OCI-LY3 (cell line): ENCODE data around the gene SLC10A6.

Source experiments
- H2AFZ ChIP-seq: fragments of 200-600, 300-600 bp; shearing (Covaris generic); 2 replicates; pipeline ENCODE4 v1.6.0; 2014; ENCODE audit warnings: antibody characterized with exemption, low read depth, low read length
- H3K27ac ChIP-seq: fragments of 200-600, 300-600 bp; sonication (generic); 2 replicates; pipeline ENCODE4 v1.5.1; 2014; ENCODE audit warnings: mild to moderate bottlenecking, low read length, moderate library complexity, mixed read lengths
- H3K27me3 ChIP-seq: fragments of 200-600, 300-600 bp; sonication (generic); 2 replicates; pipeline ENCODE4 v1.6.1; 2014; ENCODE audit warnings: low read depth, low read length, mixed read lengths
- H3K36me3 ChIP-seq: fragments of 200-600, 300-600 bp; sonication (generic); replicated peaks from 2 replicates; pipeline ENCODE3; 2014; ENCODE audit warnings: low read depth, low read length, mixed read lengths
- H3K4me1 ChIP-seq: fragments of 300-600, 200-600 bp; sonication (generic); 2 replicates; pipeline ENCODE4 v1.6.1; 2014; ENCODE audit warnings: low read length, mixed read lengths
- H3K4me2 ChIP-seq: fragments of 200-600, 300-600 bp; sonication (generic); 2 replicates; pipeline ENCODE4 v1.6.1; 2014; ENCODE audit warnings: low read length, mixed read lengths
- H3K4me3 ChIP-seq: fragments of 300-600, 200-600 bp; sonication (generic); 2 replicates; pipeline ENCODE4 v1.5.1; 2014; ENCODE audit warnings: antibody characterized with exemption, mild to moderate bottlenecking, low read length, moderate library complexity
- H3K79me2 ChIP-seq: fragments of 300-600, 200-600 bp; shearing (Covaris generic); 2 replicates; pipeline ENCODE4 v1.6.1; 2014; ENCODE audit warnings: mild to moderate bottlenecking, low read length, mixed read lengths
- H3K9ac ChIP-seq: fragments of 300-600, 200-600 bp; shearing (Covaris generic); 2 replicates; pipeline ENCODE4 v1.6.0; 2014; ENCODE audit warnings: mild to moderate bottlenecking, low read length, moderate library complexity
- H3K9me3 ChIP-seq: fragments of 200-600, 300-600 bp; shearing (Covaris generic); 2 replicates; pipeline ENCODE4 v1.6.1; 2014; ENCODE audit warnings: low read length, mixed read lengths; ENCODE audit not compliant: insufficient read depth
- H4K20me1 ChIP-seq: fragments of 200-600, 300-600 bp; sonication (generic); 2 replicates; pipeline ENCODE4 v1.6.1; 2016; ENCODE audit warnings: low read length, mixed read lengths; ENCODE audit not compliant: insufficient read depth
- CTCF ChIP-seq: fragments of 200-600, 300-600 bp; sonication (generic); IDR thresholded peaks from 2 replicates; pipeline ENCODE4 v1.5.1; 2014; ENCODE audit warnings: antibody characterized with exemption, low read length, low read depth
- EZH2phosphoT487 ChIP-seq: fragments of 200-600 bp; shearing (Covaris generic); IDR thresholded peaks from 2 replicates; pipeline ENCODE4 v1.6.1; 2018; ENCODE audit warnings: antibody characterized with exemption, mixed run types, low read depth

Gene SLC10A6

GRCh38 chr4:86848732-86849619 is at the start of gene SLC10A6:
SLC10A6 (minus strand) TSS chr4:86849384; CDS start chr4:86849115, 269 bp downstream.
- Histone ChIP-seq H3K9ac (no peak within 1 kb of the TSS), H3K27ac (no peak within 1 kb of the TSS), H3K4me1 (peaks cover 7% of the 10 kb centered on the region), H3K4me2 (no peak within 1 kb of the TSS), H3K27me3 (no peaks in the 10 kb centered on the region), H3K9me3 (no peaks in the 10 kb centered on the region), H3K79me2 (no peaks in the 10 kb centered on the region), H3K36me3 (no peaks in the 10 kb centered on the region), H3K4me3 (no peak within 1 kb of the TSS), H2AFZ (no peak within 1 kb of the TSS), H4K20me1 (no peaks in the 10 kb centered on the region)
- TF ChIP-seq CTCF (no peak), EZH2phosphoT487 (no peak)

- H4K20me1 ChIP-seq: no peaks in the 10 kb centered on the region
Measured at GRCh38 chr4:86898562-86898961, 49.4 kb upstream of the SLC10A6 start.

GRCh38 chr4:86896596-86896995 is 47.4 kb upstream of the SLC10A6 start:
- Histone ChIP-seq H3K9ac (no peak overlapping the region), H3K9me3 (no peaks in the 10 kb centered on the region), H2AFZ (no peak overlapping the region), H3K4me1 (peaks cover 3% of the 10 kb centered on the region; the same call in 1 of the 2 replicates), H3K4me2 (no peak overlapping the region), H4K20me1 (no peaks in the 10 kb centered on the region), H3K4me3 (no peak overlapping the region), H3K27ac (no peak overlapping the region), H3K79me2 (no peaks in the 10 kb centered on the region), H3K36me3 (no peaks in the 10 kb centered on the region), H3K27me3 (no peaks in the 10 kb centered on the region)
- TF ChIP-seq CTCF (no peak), EZH2phosphoT487 (no peak)

More at GRCh38 chr4:86898562-86898961, 49.4 kb upstream of the SLC10A6 start:
- no peak overlapping the region for H3K4me3 ChIP-seq
- no peaks in the 10 kb centered on the region for H3K9me3 ChIP-seq
- H3K36me3 ChIP-seq: no peaks in the 10 kb centered on the region
- no peak overlapping the region for H3K9ac ChIP-seq
- H3K27ac ChIP-seq: no peak overlapping the region
- no peak overlapping the region for H3K4me2 ChIP-seq
- H3K27me3 ChIP-seq: no peaks in the 10 kb centered on the region
- peaks cover 3% of the 10 kb centered on the region; the same call in 1 of the 2 replicates for H3K4me1 ChIP-seq
- no peak overlapping the region for H2AFZ ChIP-seq
- TF ChIP-seq EZH2phosphoT487 (no peak), CTCF (peak; percentile 56)
- no peaks in the 10 kb centered on the region for H3K79me2 ChIP-seq

GRCh38 chr4:86895692-86896488 is 46.7 kb upstream of the SLC10A6 start:
- Histone ChIP-seq H3K9me3 (no peaks in the 10 kb centered on the region), H3K4me1 (peaks cover 8% of the 10 kb centered on the region)

More at GRCh38 chr4:86895692-86896488, 46.7 kb upstream of the SLC10A6 start:
- Histone ChIP-seq H4K20me1 (no peaks in the 10 kb centered on the region), H2AFZ (no peak overlapping the region), H3K9ac (no peak overlapping the region), H3K27ac (no peak overlapping the region), H3K4me2 (no peak overlapping the region), H3K36me3 (no peaks in the 10 kb centered on the region), H3K79me2 (no peaks in the 10 kb centered on the region), H3K27me3 (no peaks in the 10 kb centered on the region), H3K4me3 (no peak overlapping the region)
- TF ChIP-seq EZH2phosphoT487: no peak
- TF ChIP-seq CTCF: peak; percentile 89
